ENCODE data around the gene METTL17. TPM values are rescaled to one million over a fixed set of nuclear protein-coding genes. Genes with fewer than 3 reads are reported as not detected.

Gene METTL17
- total and polyA plus RNA-seq, 2 of the 13 experiments (the other 11 are each of a cell fraction or from before 2014, with no cell fraction given), result 122 to 199 TPM

GRCh38 chr14:21024585-21025370, 35.0 kb downstream of the METTL17 start, which contains the start of gene NDRG2 (continued):
- no peak for TF ChIP-seq SIN3B (IDR thresholded peaks at IDR 0.05; ENCODE audit: low read length)
- TF ChIP-seq ZNF567 (CRISPR knock-in tag; IDR thresholded peaks at IDR 0.05; ENCODE audit: borderline replicate concordance), result no peak
- TF ChIP-seq ZSCAN20 (CRISPR knock-in tag; IDR thresholded peaks at IDR 0.05; ENCODE audit: borderline replicate concordance), result peak; percentile 92; the same call in 1 of the 2 replicates
- TF ChIP-seq NBN (conservative IDR thresholded peaks at IDR 0.05), result no peak
- TF ChIP-seq FOXJ3 (CRISPR knock-in tag; IDR thresholded peaks at IDR 0.05; ENCODE audit: borderline replicate concordance), result no peak
- peak; percentile 87 for TF ChIP-seq ATF7-NPFF (CRISPR knock-in tag; IDR thresholded peaks at IDR 0.05; ENCODE audit: low read depth)
- TF ChIP-seq NFATC3 (CRISPR knock-in tag; IDR thresholded peaks at IDR 0.05), result no peak
- TF ChIP-seq, protein P1, sequence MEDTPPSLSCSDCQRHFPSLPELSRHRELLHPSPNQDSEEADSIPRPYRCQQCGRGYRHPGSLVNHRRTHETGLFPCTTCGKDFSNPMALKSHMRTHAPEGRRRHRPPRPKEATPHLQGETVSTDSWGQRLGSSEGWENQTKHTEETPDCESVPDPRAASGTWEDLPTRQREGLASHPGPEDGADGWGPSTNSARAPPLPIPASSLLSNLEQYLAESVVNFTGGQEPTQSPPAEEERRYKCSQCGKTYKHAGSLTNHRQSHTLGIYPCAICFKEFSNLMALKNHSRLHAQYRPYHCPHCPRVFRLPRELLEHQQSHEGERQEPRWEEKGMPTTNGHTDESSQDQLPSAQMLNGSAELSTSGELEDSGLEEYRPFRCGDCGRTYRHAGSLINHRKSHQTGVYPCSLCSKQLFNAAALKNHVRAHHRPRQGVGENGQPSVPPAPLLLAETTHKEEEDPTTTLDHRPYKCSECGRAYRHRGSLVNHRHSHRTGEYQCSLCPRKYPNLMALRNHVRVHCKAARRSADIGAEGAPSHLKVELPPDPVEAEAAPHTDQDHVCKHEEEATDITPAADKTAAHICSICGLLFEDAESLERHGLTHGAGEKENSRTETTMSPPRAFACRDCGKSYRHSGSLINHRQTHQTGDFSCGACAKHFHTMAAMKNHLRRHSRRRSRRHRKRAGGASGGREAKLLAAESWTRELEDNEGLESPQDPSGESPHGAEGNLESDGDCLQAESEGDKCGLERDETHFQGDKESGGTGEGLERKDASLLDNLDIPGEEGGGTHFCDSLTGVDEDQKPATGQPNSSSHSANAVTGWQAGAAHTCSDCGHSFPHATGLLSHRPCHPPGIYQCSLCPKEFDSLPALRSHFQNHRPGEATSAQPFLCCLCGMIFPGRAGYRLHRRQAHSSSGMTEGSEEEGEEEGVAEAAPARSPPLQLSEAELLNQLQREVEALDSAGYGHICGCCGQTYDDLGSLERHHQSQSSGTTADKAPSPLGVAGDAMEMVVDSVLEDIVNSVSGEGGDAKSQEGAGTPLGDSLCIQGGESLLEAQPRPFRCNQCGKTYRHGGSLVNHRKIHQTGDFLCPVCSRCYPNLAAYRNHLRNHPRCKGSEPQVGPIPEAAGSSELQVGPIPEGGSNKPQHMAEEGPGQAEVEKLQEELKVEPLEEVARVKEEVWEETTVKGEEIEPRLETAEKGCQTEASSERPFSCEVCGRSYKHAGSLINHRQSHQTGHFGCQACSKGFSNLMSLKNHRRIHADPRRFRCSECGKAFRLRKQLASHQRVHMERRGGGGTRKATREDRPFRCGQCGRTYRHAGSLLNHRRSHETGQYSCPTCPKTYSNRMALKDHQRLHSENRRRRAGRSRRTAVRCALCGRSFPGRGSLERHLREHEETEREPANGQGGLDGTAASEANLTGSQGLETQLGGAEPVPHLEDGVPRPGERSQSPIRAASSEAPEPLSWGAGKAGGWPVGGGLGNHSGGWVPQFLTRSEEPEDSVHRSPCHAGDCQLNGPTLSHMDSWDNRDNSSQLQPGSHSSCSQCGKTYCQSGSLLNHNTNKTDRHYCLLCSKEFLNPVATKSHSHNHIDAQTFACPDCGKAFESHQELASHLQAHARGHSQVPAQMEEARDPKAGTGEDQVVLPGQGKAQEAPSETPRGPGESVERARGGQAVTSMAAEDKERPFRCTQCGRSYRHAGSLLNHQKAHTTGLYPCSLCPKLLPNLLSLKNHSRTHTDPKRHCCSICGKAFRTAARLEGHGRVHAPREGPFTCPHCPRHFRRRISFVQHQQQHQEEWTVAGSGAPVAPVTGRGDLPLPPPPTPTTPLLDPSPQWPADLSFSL (CRISPR knock-in tag; IDR thresholded peaks at IDR 0.05), result no peak
- TF ChIP-seq CHD2 (IDR thresholded peaks at IDR 0.05; ENCODE audit: low read depth, low read length), result peak; percentile 59; the same call in 1 of the 2 replicates
- TF ChIP-seq MAFF (IDR thresholded peaks at IDR 0.05; ENCODE audit: low read depth, low read length), result no peak
- TF ChIP-seq GATAD2A (CRISPR knock-in tag; IDR thresholded peaks at IDR 0.05), result peak; percentile 46; the same call in 1 of the 2 replicates
- TF ChIP-seq CREB1 (IDR thresholded peaks at IDR 0.05), result no peak
- TF ChIP-seq CREB1 (CRISPR knock-in tag; IDR thresholded peaks at IDR 0.05), result no peak
- TF ChIP-seq, protein P2, sequence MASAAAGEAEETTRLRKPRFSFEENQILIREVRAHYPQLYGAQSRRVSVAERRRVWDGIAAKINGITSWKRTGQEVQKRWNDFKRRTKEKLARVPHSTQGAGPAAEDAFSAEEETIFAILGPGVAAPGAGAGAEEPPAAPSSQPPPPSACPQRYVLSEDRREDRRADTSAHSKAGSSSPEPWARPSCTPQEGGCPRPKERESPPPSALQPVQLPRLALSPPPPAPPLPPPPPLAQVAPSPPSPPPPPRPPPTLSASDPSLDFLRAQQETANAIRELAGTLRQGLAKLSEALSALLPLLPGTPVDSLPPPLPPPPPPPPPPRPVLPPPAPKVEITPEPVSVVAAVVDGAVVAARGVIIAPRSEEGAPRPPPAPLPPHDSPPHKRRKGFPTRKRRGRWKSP (CRISPR knock-in tag; IDR thresholded peaks at IDR 0.05), result no peak
- TF ChIP-seq, protein P3, sequence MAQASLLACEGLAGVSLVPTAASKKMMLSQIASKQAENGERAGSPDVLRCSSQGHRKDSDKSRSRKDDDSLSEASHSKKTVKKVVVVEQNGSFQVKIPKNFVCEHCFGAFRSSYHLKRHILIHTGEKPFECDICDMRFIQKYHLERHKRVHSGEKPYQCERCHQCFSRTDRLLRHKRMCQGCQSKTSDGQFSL (CRISPR knock-in tag; IDR thresholded peaks at IDR 0.05), result 0 out of 2 replicates have a peak, but pooled peaks have one; percentile 38
- peak; percentile 86 for TF ChIP-seq TAF1 (CRISPR knock-in tag; IDR thresholded peaks at IDR 0.05)
- peak; percentile 95 for TF ChIP-seq HNRNPK (IDR thresholded peaks at IDR 0.05; ENCODE audit: low read depth, low read length, poor library complexity, severe bottlenecking)
- TF ChIP-seq HBP1 (CRISPR knock-in tag; IDR thresholded peaks at IDR 0.05; ENCODE audit: low read depth), result peak; percentile 65; the same call in 1 of the 2 replicates
- no peak; the same call in 1 of the 2 replicates for TF ChIP-seq REXO4 (CRISPR knock-in tag; IDR thresholded peaks at IDR 0.05; ENCODE audit: borderline replicate concordance)
- peak; percentile 51; the same call in 1 of the 2 replicates for TF ChIP-seq RXRB (CRISPR knock-in tag; IDR thresholded peaks at IDR 0.05; ENCODE audit: borderline replicate concordance)
- TF ChIP-seq ATF3 (CRISPR knock-in tag; IDR thresholded peaks at IDR 0.05), result 0 out of 2 replicates have a peak, but pooled peaks have one; percentile 47

Measured in HepG2 (cell line).